GM12873 (cell line): ENCODE data around the gene UNC13B.

Experiments
- CTCF ChIP-seq: IDR thresholded peaks from 2 replicates; pipeline ENCODE4 v1.5.1; 2012; ENCODE audit warnings: low read depth, mild to moderate bottlenecking, moderate library complexity, low read length, control low read depth; ENCODE audit not compliant: insufficient read depth; ENCODE audit errors: missing control alignments

Gene UNC13B

GRCh38 chr9:35156781-35157180 lies 5.0 kb upstream of the UNC13B start:
- TF ChIP-seq CTCF = no peak

DNA sequence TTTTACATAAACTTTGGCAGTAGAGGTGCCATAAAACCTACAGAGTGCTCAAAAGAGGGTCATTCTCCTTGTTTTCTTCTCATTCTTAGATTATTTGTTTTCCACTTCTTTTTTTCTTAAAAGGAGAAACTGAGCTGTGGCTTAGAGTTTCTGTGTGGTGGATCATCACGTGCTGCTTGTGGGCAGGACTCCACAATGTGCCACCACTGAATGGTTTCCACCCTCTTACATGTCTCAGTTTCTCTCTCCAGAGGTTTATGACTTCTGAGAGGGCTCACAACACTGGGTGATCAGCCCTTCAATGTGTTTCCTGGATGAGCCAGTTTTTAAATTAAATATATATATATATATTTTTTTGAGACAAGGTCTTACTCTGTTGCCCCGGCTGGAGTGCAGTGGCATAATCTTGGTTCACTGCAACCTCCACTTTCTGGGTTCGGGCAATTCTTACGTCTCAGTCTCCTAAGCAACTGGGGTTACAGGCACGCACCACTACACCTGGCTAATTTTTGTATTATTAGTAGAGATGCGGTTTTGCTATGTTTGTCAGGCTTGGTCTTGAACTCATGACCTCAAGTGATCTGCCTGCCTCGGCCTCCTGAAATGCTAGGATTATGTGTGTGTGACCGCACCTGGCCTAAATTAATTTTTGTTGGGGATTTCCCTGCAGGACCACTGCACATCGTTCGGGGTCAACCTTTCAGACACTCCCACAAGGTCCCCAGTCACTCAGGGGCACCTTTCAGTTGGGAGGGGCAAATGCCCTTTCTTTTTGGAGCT lies 3.1 kb upstream of the UNC13B start:
- no peak for TF ChIP-seq CTCF

- TF ChIP-seq CTCF = no peak
These were observed 951 bp downstream of the UNC13B start for GRCh38 chr9:35162605-35163315.

DNA sequence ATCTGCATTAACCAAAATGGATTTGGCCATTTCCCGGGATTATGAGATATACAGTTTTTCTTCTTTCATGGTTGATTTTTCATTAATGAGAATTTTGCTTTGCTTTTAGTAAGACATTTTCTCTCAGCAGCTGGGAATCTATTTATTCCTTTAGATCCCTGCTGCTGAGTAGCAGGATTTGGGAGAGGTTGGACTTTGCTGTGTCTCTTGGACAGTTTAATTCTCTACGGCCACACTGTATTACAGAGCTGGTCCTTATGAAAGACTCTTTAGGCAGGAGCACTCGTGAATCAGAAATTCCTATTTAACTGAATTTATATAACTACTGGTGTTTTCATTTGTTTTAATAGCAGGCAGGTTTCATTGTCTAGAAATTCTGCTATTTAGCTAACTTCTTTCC lies 1.6 kb downstream of the UNC13B start:
- no peak for TF ChIP-seq CTCF

- TF ChIP-seq CTCF = no peak
These were observed 2.9 kb downstream of the UNC13B start for GRCh38 chr9:35164711-35165110.

- no peak for TF ChIP-seq CTCF
These were observed 7.2 kb downstream of the UNC13B start for GRCh38 chr9:35168963-35169362.

DNA sequence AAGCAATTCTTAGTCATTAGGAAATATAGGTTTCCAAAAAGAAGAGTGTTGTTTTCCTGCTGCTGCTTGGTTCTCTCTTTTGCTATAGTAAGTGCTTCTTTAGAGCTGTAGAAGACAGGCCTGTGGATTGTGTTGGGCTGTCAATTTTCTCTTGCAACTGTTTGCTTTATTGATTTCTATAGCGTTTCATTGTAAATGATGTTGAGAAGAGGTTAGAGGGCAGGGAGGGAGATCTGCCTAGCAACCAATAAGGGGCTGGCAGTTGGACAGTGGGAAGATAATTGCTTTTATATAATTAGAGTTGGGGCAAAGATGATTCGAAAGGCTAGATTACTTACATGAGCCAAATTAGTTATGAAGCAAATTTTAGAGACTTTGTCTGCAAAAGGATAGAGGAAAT lies 11.1 kb downstream of the UNC13B start:
- no peak for TF ChIP-seq CTCF
